SK-N-SH treated with all-trans-retinoic acid at 6 μM for 48 hours (cell line): Measurements from ENCODE around the gene MVB12A.

Source experiments
- ATAC-seq: fragments of 200-7000 bp; cut with Tn5 transposase; 3 replicates; pipeline ENCODE4 v1.9.1; 2020; ENCODE audit warnings: mild to moderate bottlenecking, moderate library complexity
- BACH2 ChIP-seq: fragments of 250-450 bp; sonication (Bioruptor Pico); IDR thresholded peaks from 2 replicates; pipeline ENCODE4 v1.9.0; 2021; ENCODE audit warnings: mild to moderate bottlenecking, borderline replicate concordance
- CREB5 ChIP-seq: fragments of 250-450 bp; sonication (Bioruptor Pico); IDR thresholded peaks from 2 replicates; pipeline ENCODE4 v1.5.1; 2020; ENCODE audit warnings: low read depth, mild to moderate bottlenecking, moderate library complexity
- CSDC2 ChIP-seq: fragments of 250-450 bp; sonication (Bioruptor Pico); IDR thresholded peaks from 2 replicates; pipeline ENCODE4 v1.5.0; 2020; ENCODE audit warnings: mild to moderate bottlenecking, moderate library complexity
- CSRNP3 ChIP-seq: fragments of 250-450 bp; sonication (Bioruptor Pico); IDR thresholded peaks from 2 replicates; pipeline ENCODE4 v1.5.1; 2021; ENCODE audit warnings: mild to moderate bottlenecking, moderate library complexity
- ESRRG ChIP-seq: fragments of 250-450 bp; sonication (Bioruptor Pico); IDR thresholded peaks from 2 replicates; pipeline ENCODE4 v1.6.1; 2021; ENCODE audit warnings: mild to moderate bottlenecking
- GLIS3 ChIP-seq: fragments of 250-450 bp; sonication (Bioruptor Pico); IDR thresholded peaks from 2 replicates; pipeline ENCODE4 v1.5.0; 2020; ENCODE audit warnings: mild to moderate bottlenecking, moderate library complexity
- ISL1 ChIP-seq: fragments of 250-450 bp; sonication (Bioruptor Pico); IDR thresholded peaks from 2 replicates; pipeline ENCODE4 v2.1.2; 2022; ENCODE audit warnings: mild to moderate bottlenecking, moderate library complexity
- OSR1 ChIP-seq: fragments of 250-450 bp; sonication (Bioruptor Pico); IDR thresholded peaks from 2 replicates; pipeline ENCODE4 v1.8.0; 2022; ENCODE audit warnings: moderate library complexity, mild to moderate bottlenecking, inconsistent platforms
- PATZ1 ChIP-seq: fragments of 250-450 bp; sonication (Bioruptor Pico); IDR thresholded peaks from 2 replicates; pipeline ENCODE4 v1.8.0; 2020; ENCODE audit warnings: mild to moderate bottlenecking, moderate library complexity, borderline replicate concordance
- PPARA ChIP-seq: fragments of 250-450 bp; sonication (Bioruptor Pico); IDR thresholded peaks from 2 replicates; pipeline ENCODE4 v1.5.0; 2020; ENCODE audit warnings: mild to moderate bottlenecking, borderline replicate concordance
- RARB ChIP-seq: fragments of 250-450 bp; sonication (Bioruptor Pico); IDR thresholded peaks from 2 replicates; pipeline ENCODE4 v1.8.0; 2021; ENCODE audit warnings: mild to moderate bottlenecking, moderate library complexity
- SNAI2 ChIP-seq: fragments of 250-450 bp; sonication (Bioruptor Pico); IDR thresholded peaks from 2 replicates; pipeline ENCODE4 v1.5.0; 2020; ENCODE audit warnings: mild to moderate bottlenecking, moderate library complexity
- TOX ChIP-seq: fragments of 250-450 bp; sonication (Bioruptor Pico); IDR thresholded peaks from 2 replicates; pipeline ENCODE4 v1.8.0; 2021; ENCODE audit warnings: mild to moderate bottlenecking, moderate library complexity, borderline replicate concordance
- TSHZ2 ChIP-seq: fragments of 250-450 bp; sonication (Bioruptor Pico); IDR thresholded peaks from 2 replicates; pipeline ENCODE4 v1.5.0; 2020; ENCODE audit warnings: mild to moderate bottlenecking, moderate library complexity
- ZFP3 ChIP-seq: fragments of 250-450 bp; sonication (Bioruptor Pico); IDR thresholded peaks from 2 replicates; pipeline ENCODE4 v1.5.0; 2020; ENCODE audit warnings: mild to moderate bottlenecking, moderate library complexity
- ZFP30 ChIP-seq: fragments of 450-650 bp; formaldehyde crosslinking; IDR thresholded peaks from 2 replicates; pipeline ENCODE4 v1.5.0; 2022; ENCODE audit warnings: mild to moderate bottlenecking, moderate library complexity
- ZNF565 ChIP-seq: fragments of 450-650 bp; formaldehyde crosslinking; conservative IDR thresholded peaks from 2 replicates; pipeline ENCODE4 v1.5.0; 2020; ENCODE audit warnings: low read depth, mild to moderate bottlenecking, moderate library complexity
- ZNF70 ChIP-seq: fragments of 450-650 bp; formaldehyde crosslinking; IDR thresholded peaks from 2 replicates; pipeline ENCODE4 v1.5.0; 2020; ENCODE audit warnings: mild to moderate bottlenecking, moderate library complexity
- ZNF8 ChIP-seq: fragments of 450-650 bp; formaldehyde crosslinking; IDR thresholded peaks from 2 replicates; pipeline ENCODE4 v1.5.0; 2020; ENCODE audit warnings: mild to moderate bottlenecking, moderate library complexity

MVB12A gene

GRCh38 chr19:17435218-17435617 is 15.4 kb downstream of the MVB12A start:
- ATAC-seq: no peak

GRCh38 chr19:17436094-17436873 is 16.4 kb downstream of the MVB12A start:
- no peak for ATAC-seq
- no peak for TF ChIP-seq ZNF8 (CRISPR knock-in tag)
- TF ChIP-seq TSHZ2 (CRISPR knock-in tag): no peak
- TF ChIP-seq BACH2: no peak
- TF ChIP-seq OSR1: no peak
- TF ChIP-seq CREB5 (CRISPR knock-in tag): no peak
- no peak for TF ChIP-seq CSRNP3 (CRISPR knock-in tag)
- no peak for TF ChIP-seq CSDC2 (CRISPR knock-in tag)
- no peak for TF ChIP-seq ZNF70
- TF ChIP-seq SNAI2: no peak
- TF ChIP-seq ZNF565 (CRISPR knock-in tag): no peak
- no peak for TF ChIP-seq ZFP3 (CRISPR knock-in tag)
- no peak for TF ChIP-seq RARB (CRISPR knock-in tag)
- TF ChIP-seq TOX (CRISPR knock-in tag): no peak
- no peak for TF ChIP-seq ESRRG (CRISPR knock-in tag)
- no peak for TF ChIP-seq ISL1
- no peak for TF ChIP-seq ZFP30

More at GRCh38 chr19:17435218-17435617, 15.4 kb downstream of the MVB12A start:
- TF ChIP-seq CSDC2 (CRISPR knock-in tag): no peak
- no peak for TF ChIP-seq SNAI2
- no peak for TF ChIP-seq PATZ1
- no peak for TF ChIP-seq ISL1
- no peak for TF ChIP-seq TSHZ2 (CRISPR knock-in tag)

- ATAC-seq: no peak
Measured at GRCh38 chr19:17436874-17437267, 17.0 kb downstream of the MVB12A start.

More at GRCh38 chr19:17436874-17437267, 17.0 kb downstream of the MVB12A start:
- TF ChIP-seq ZFP30 (no peak), GLIS3 (no peak), TOX (CRISPR knock-in tag) (no peak), ZNF8 (CRISPR knock-in tag) (no peak), RARB (CRISPR knock-in tag) (no peak), PPARA (no peak), ZNF70 (no peak)
